Gastroesophageal sphincter (tissue), 4 donors: ENCODE data around the gene MADD. TPM values are rescaled to one million over a fixed set of nuclear protein-coding genes. Genes with fewer than 3 reads are reported as not detected.

ENCODE experiments used
- ATAC-seq: fragments of 150-250 bp; one replicate; pipeline ENCODE4 v1.9.1; 2016; ENCODE audit warnings: mild to moderate bottlenecking, moderate library complexity
- H3K27ac ChIP-seq, 4 donors: fragments of 200-600 bp; sonication (generic) in 3 of 4; 1 replicate in 3 of 4; 2 replicates in 1 of 4; pipeline ENCODE4 v1.5.1; 2016 to 2019
- H3K27me3 ChIP-seq: fragments of 200-600 bp; sonication (generic); one replicate; pipeline ENCODE4 v1.5.1; 2019
- H3K36me3 ChIP-seq, 2 donors: fragments of 200-600 bp; sonication (generic); one replicate each; pipeline ENCODE4 v1.5.1; 2019; ENCODE audit warnings: control low read depth in 1 of 2
- H3K4me1 ChIP-seq, 3 donors: fragments of 200-600 bp; sonication (generic); 1 replicate in 2 of 3; 2 replicates in 1 of 3; pipeline ENCODE4 v1.5.1; 2016 to 2019; ENCODE audit warnings: control low read depth in 2 of 3
- H3K4me3 ChIP-seq, 2 donors: fragments of 200-600 bp; sonication (generic); one replicate each; pipeline ENCODE4 v1.5.1; 2019; ENCODE audit warnings: mild to moderate bottlenecking in 1 of 2, moderate library complexity in 1 of 2
- H3K9me3 ChIP-seq, 3 donors: fragments of 200-600 bp; sonication (generic); one replicate each; pipeline ENCODE4 v1.5.1; 2017 to 2019; ENCODE audit warnings: control low read depth in 2 of 3
- CTCF ChIP-seq, 4 experiments: fragments of 200-600 bp in 2 of 4; fragments of 450-650 bp in 2 of 4; sonication (generic) in 1 of 4; IDR thresholded peaks; one replicate each; pipeline ENCODE4 v1.5.1; 2017 to 2019; ENCODE audit warnings: antibody characterized with exemption in 4 of 4, mild to moderate bottlenecking in 2 of 4, moderate library complexity in 2 of 4
- EP300 ChIP-seq: sonication (generic); formaldehyde crosslinking; IDR thresholded peaks from one replicate; pipeline ENCODE4 v1.6.1; 2017; ENCODE audit warnings: antibody characterized with exemption, mild to moderate bottlenecking
- POLR2A ChIP-seq, 2 donors: fragments of 450-650 bp; IDR thresholded peaks; one replicate each; pipeline ENCODE4 v1.6.1; 2017; ENCODE audit warnings: antibody characterized with exemption in 2 of 2, mild to moderate bottlenecking in 2 of 2, moderate library complexity in 1 of 2
- POLR2AphosphoS5 ChIP-seq: sonication (generic); formaldehyde crosslinking; IDR thresholded peaks from one replicate; pipeline ENCODE4 v1.6.1; 2017; ENCODE audit warnings: antibody characterized with exemption
- WGBS, 2 donors: methylation state at CpG; one replicate each; pipeline ENCODE4 v1.1.5; 2018; ENCODE audit warnings: low coverage in 1 of 2; 5-methylcytosine and 5-hydroxymethylcytosine counted together
- total RNA-seq, 4 donors: library from RNA; depleted of rRNA; stranded (reverse); fragments of >200 nt; gene quantifications; one replicate each; pipeline ENCODE4 v1.1.0, GENCODE V29; 2016

Gene MADD
- total RNA-seq, 4 donors from 2014 or later = 23.7 to 33.9 (median 29.4) TPM

- peaks cover 0 to 34% of the 10 kb centered on the region in 2 donors for H3K36me3 ChIP-seq
- H3K9me3 ChIP-seq = no peaks in the 10 kb centered on the region
- peak within 1 kb of the TSS; percentile 44 to 88 (median 87) for H3K27ac ChIP-seq
- TF ChIP-seq POLR2AphosphoS5 = peak; percentile 68
- peak; percentile 18 to 45 for TF ChIP-seq POLR2A (IDR thresholded peaks at IDR 0.05)
- no peak for TF ChIP-seq EP300
- TF ChIP-seq CTCF (IDR thresholded peaks at IDR 0.05) = peak in 3 of 4 experiments; percentile 30 to 41 (median 39)
- H3K4me3 ChIP-seq = peak within 1 kb of the TSS; percentile 60 to 88
- peak; percentile 93 for ATAC-seq
- peaks cover 0 to 41% (median 18%) of the 10 kb centered on the region in 3 donors for H3K4me1 ChIP-seq
- WGBS, 2 donors = 0 to 1% methylated on average over 10 to 18 of the region's 45 CpGs
- no peaks in the 10 kb centered on the region for H3K27me3 ChIP-seq
Measured at GRCh38 chr11:47248664-47249377, 21.1 kb upstream of the MADD start, which contains the start of gene ACP2. ACP2 (minus strand) TSS chr11:47248814; CDS start chr11:47248789, 25 bp downstream.

GRCh38 chr11:47249378-47249715 lies 20.6 kb upstream of the MADD start:
- TF ChIP-seq POLR2A (IDR thresholded peaks at IDR 0.05) (no peak), POLR2AphosphoS5 (no peak), CTCF (IDR thresholded peaks at IDR 0.05) (no peak), EP300 (no peak)
- Histone ChIP-seq H3K27me3 (no peaks in the 10 kb centered on the region), H3K9me3 (no peaks in the 10 kb centered on the region), H3K27ac (peak overlapping the region in 3 of 4 donors; percentile 86 to 88 (median 88)), H3K4me1 (peaks cover 0 to 47% (median 23%) of the 10 kb centered on the region in 3 donors), H3K36me3 (peaks cover 0 to 29% of the 10 kb centered on the region in 2 donors), H3K4me3 (peak overlapping the region; percentile 60 to 88)
- no peak for ATAC-seq
- 58% methylated on average over 3 of the region's 3 CpGs; no CpG with 5 or more reads in 1 of the 2 donors for WGBS, 2 donors

- TF ChIP-seq CTCF (IDR thresholded peaks at IDR 0.05) (no peak), POLR2AphosphoS5 (no peak), POLR2A (IDR thresholded peaks at IDR 0.05) (no peak), EP300 (no peak)
- Histone ChIP-seq H3K27me3 (no peaks in the 10 kb centered on the region), H3K4me3 (no peak overlapping the region), H3K4me1 (peaks cover 0 to 64% (median 39%) of the 10 kb centered on the region in 3 donors), H3K9me3 (no peaks in the 10 kb centered on the region), H3K27ac (no peak overlapping the region), H3K36me3 (peaks cover 0 to 5% of the 10 kb centered on the region in 2 donors)
- no peak for ATAC-seq
- WGBS, 2 donors = 61 to 69% methylated on average over 3 of the region's 3 CpGs
Measured at GRCh38 chr11:47251751-47252150, 18.2 kb upstream of the MADD start.

- Histone ChIP-seq H3K9me3 (no peaks in the 10 kb centered on the region), H3K36me3 (no peaks in the 10 kb centered on the region), H3K27me3 (no peaks in the 10 kb centered on the region), H3K4me1 (peaks cover 0 to 67% (median 44%) of the 10 kb centered on the region in 3 donors), H3K4me3 (no peak overlapping the region), H3K27ac (peak overlapping the region in 3 of 4 donors; percentile 74 to 80 (median 76))
- WGBS, 2 donors = 89% methylated on average over 1 of the region's 2 CpGs; no CpG with 5 or more reads in 1 of the 2 donors
- no peak for ATAC-seq
- TF ChIP-seq POLR2A (IDR thresholded peaks at IDR 0.05) (no peak), EP300 (no peak), POLR2AphosphoS5 (no peak), CTCF (IDR thresholded peaks at IDR 0.05) (no peak)
Measured at GRCh38 chr11:47253660-47254059, 16.3 kb upstream of the MADD start.

- Histone ChIP-seq H3K4me3 (no peak overlapping the region), H3K4me1 (peaks cover 0 to 72% (median 48%) of the 10 kb centered on the region in 3 donors), H3K27ac (peak overlapping the region; percentile 31 to 80 (median 75)), H3K9me3 (no peaks in the 10 kb centered on the region), H3K36me3 (no peaks in the 10 kb centered on the region), H3K27me3 (no peaks in the 10 kb centered on the region)
- peak; percentile 28 for ATAC-seq
- no peak for TF ChIP-seq POLR2AphosphoS5
- no peak for TF ChIP-seq CTCF (IDR thresholded peaks at IDR 0.05)
- TF ChIP-seq EP300 = no peak
- no peak for TF ChIP-seq POLR2A (IDR thresholded peaks at IDR 0.05)
- 29 to 65% methylated on average over 2 to 3 of the region's 3 CpGs for WGBS, 2 donors
Measured at GRCh38 chr11:47254386-47254785, 15.5 kb upstream of the MADD start.
